Fibroblast of mammary gland (primary cell): ENCODE measurements around the gene SERTAD3.
"Not testable (repeated sequence)": the region's sequence is repeated elsewhere in the genome, so short reads cannot be mapped to it uniquely, and the experiment has no call there.

Source experiments
- DNase-seq: peaks from one replicate; pipeline ENCODE4 v3.0.0-alpha.2; 2010; ENCODE audit warnings: low read depth
- H3K4me3 ChIP-seq: 2 replicates; pipeline ENCODE4 v1.5.1; 2011; ENCODE audit warnings: low read depth, mild to moderate bottlenecking, low read length, moderate library complexity; ENCODE audit not compliant: control insufficient read depth
- CTCF ChIP-seq: conservative IDR thresholded peaks from 2 replicates; pipeline ENCODE4 v1.5.1; 2011; ENCODE audit warnings: low read depth, low read length, inconsistent platforms; ENCODE audit not compliant: control insufficient read depth, insufficient read depth

The SERTAD3 gene

GRCh38 chr19:40444000-40444824, at the start of gene SERTAD3:
Gene SERTAD3 (minus strand): TSS chr19:40444335. CDS start chr19:40442080, 2,255 bp downstream.
- no peak for TF ChIP-seq CTCF

GRCh38 chr19:40493778-40494177, 49.6 kb upstream of the SERTAD3 start:
- no peak for TF ChIP-seq CTCF
- DNase-seq: no peak
- no peak overlapping the region for H3K4me3 ChIP-seq

More at GRCh38 chr19:40444000-40444824, at the start of gene SERTAD3:
- peak within 1 kb of the TSS; percentile 100 for H3K4me3 ChIP-seq
- DNase-seq: peak; percentile 89

GRCh38 chr19:40492274-40492673, 48.1 kb upstream of the SERTAD3 start:
- H3K4me3 ChIP-seq: no peak overlapping the region
- no peak for TF ChIP-seq CTCF
- DNase-seq: no peak

GRCh38 chr19:40489882-40490230, 45.7 kb upstream of the SERTAD3 start:
- no peak overlapping the region for H3K4me3 ChIP-seq
- DNase-seq: no peak
- TF ChIP-seq CTCF: no peak

- no peak for DNase-seq
- TF ChIP-seq CTCF: no peak
Measured at GRCh38 chr19:40486017-40486416, 41.9 kb upstream of the SERTAD3 start.

GRCh38 chr19:40475878-40476644, 31.9 kb upstream of the SERTAD3 start:
- not testable (repeated sequence) for DNase-seq, H3K4me3 ChIP-seq

More at GRCh38 chr19:40486017-40486416, 41.9 kb upstream of the SERTAD3 start:
- H3K4me3 ChIP-seq: no peak overlapping the region

GRCh38 chr19:40474737-40475136, 30.6 kb upstream of the SERTAD3 start:
- DNase-seq: no peak
- TF ChIP-seq CTCF: no peak
- no peak overlapping the region for H3K4me3 ChIP-seq
